Hematopoietic multipotent progenitor cell treated with erythropoietin and hydrocortisone succinate and interleukin-3 and kit ligand, for 8 days (in vitro differentiated cells): ENCODE data around the gene PRR13.
"Not testable (repeated sequence)": the region's sequence is repeated elsewhere in the genome, so short reads cannot be mapped to it uniquely, and the experiment has no call there.

ENCODE experiments used
- DNase-seq: peaks from one replicate; pipeline ENCODE4 v3.0.0-alpha.2; 2015

PRR13 gene

GRCh38 chr12:53439582-53439981 is 2.0 kb upstream of the PRR13 start:
- not testable (repeated sequence) for DNase-seq

GRCh38 chr12:53443955-53444354 is 2.4 kb downstream of the PRR13 start:
- DNase-seq = no peak

GRCh38 chr12:53444593-53445325 is 3.2 kb downstream of the PRR13 start:
- DNase-seq = not testable (repeated sequence)

- DNase-seq = no peak
Measured at GRCh38 chr12:53450936-53451335, 9.4 kb downstream of the PRR13 start.

GRCh38 chr12:53451661-53452158 is 10.2 kb downstream of the PRR13 start, which contains the start of gene PCBP2:
TSS of gene PCBP2 (plus strand) at chr12:53452102. CDS start at chr12:53454801, 2,699 bp downstream.
- DNase-seq = peak; percentile 99

- DNase-seq = peak; percentile 78
Measured at GRCh38 chr12:53452159-53453077, 10.9 kb downstream of the PRR13 start.

- no peak for DNase-seq
Measured at GRCh38 chr12:53453953-53454640, 12.6 kb downstream of the PRR13 start.

GRCh38 chr12:53454707-53455106 is 13.2 kb downstream of the PRR13 start:
- DNase-seq = no peak

- DNase-seq = no peak
Measured at GRCh38 chr12:53456654-53457366, 15.3 kb downstream of the PRR13 start.

- no peak for DNase-seq
Measured at GRCh38 chr12:53459097-53459496, 17.6 kb downstream of the PRR13 start.

- DNase-seq = no peak
Measured at GRCh38 chr12:53461059-53461458, 19.5 kb downstream of the PRR13 start.

- DNase-seq = no peak
Measured at GRCh38 chr12:53461591-53461990, 20.1 kb downstream of the PRR13 start.

- DNase-seq = no peak
Measured at GRCh38 chr12:53462935-53463334, 21.4 kb downstream of the PRR13 start.

GRCh38 chr12:53463802-53464560 is 22.4 kb downstream of the PRR13 start:
- DNase-seq = no peak

- no peak for DNase-seq
Measured at GRCh38 chr12:53464685-53465418, 23.3 kb downstream of the PRR13 start.

GRCh38 chr12:53465679-53466078 is 24.1 kb downstream of the PRR13 start:
- no peak for DNase-seq

- no peak for DNase-seq
Measured at GRCh38 chr12:53466640-53467039, 25.1 kb downstream of the PRR13 start.

- no peak for DNase-seq
Measured at GRCh38 chr12:53467082-53467481, 25.5 kb downstream of the PRR13 start.

- DNase-seq = no peak
Measured at GRCh38 chr12:53467880-53468279, 26.3 kb downstream of the PRR13 start.

GRCh38 chr12:53468282-53468681 is 26.7 kb downstream of the PRR13 start:
- no peak for DNase-seq

- DNase-seq = no peak
Measured at GRCh38 chr12:53472056-53472582, 30.6 kb downstream of the PRR13 start.
